Measurements from ENCODE around the gene STXBP6. TPM values are rescaled to one million over a fixed set of nuclear protein-coding genes. Genes with fewer than 3 reads are reported as not detected.

Gene STXBP6
- total and polyA plus RNA-seq, 2 of the 13 experiments (the other 11 are each of a cell fraction or from before 2014, with no cell fraction given) = 35.3 to 42.8 TPM

DNA sequence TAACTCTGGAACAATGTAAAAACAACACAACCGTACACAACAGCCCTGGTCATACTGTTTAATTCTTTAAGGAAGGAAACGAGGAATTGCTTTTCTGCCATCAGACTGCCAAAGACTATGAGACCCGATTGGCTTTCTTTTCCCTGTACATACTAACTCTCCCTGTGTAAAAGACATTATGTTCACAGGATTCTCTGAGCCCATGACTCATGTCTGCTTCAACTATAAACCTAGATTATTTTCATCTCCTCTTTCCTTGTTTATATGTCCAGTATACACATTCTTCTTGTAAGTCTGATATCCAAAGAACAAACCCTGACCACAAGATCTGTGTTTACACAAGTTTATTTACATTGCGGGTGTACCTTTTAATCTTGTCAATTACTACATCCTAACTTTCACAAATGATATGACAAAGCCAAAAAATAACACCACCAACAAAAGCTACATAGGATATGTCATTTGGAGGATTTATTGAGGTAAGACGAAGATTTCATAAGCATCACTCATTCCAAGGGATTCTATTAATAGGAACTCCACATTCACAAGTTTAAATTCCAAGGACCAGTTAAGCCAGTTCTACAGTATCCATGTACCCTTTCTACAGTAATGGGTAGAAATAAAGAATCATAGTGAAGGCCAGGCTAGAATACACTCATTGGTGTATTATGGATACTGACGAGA lies 67.3 kb downstream of the STXBP6 start (continued):
- TF ChIP-seq GFI1 (CRISPR knock-in tag; IDR thresholded peaks at IDR 0.05; ENCODE audit: borderline replicate concordance) (no peak), RBAK (CRISPR knock-in tag; IDR thresholded peaks at IDR 0.05) (no peak), ZNF256 (CRISPR knock-in tag; conservative IDR thresholded peaks at IDR 0.05) (no peak), ZNF780A (CRISPR knock-in tag; IDR thresholded peaks at IDR 0.05) (no peak), ZNF329 (CRISPR knock-in tag; IDR thresholded peaks at IDR 0.05; ENCODE audit: low read depth) (no peak), MBD4 (IDR thresholded peaks at IDR 0.05; ENCODE audit: borderline replicate concordance, low read length) (peak; percentile 76; the same call in 1 of the 2 replicates), HDAC1 (CRISPR knock-in tag; IDR thresholded peaks at IDR 0.05) (no peak), ZHX1 (CRISPR knock-in tag; IDR thresholded peaks at IDR 0.05; ENCODE audit: low read depth) (no peak), ZFP90 (CRISPR knock-in tag; IDR thresholded peaks at IDR 0.05; ENCODE audit: borderline replicate concordance) (no peak), ZFP62 (CRISPR knock-in tag; IDR thresholded peaks at IDR 0.05) (no peak), TCF7 (IDR thresholded peaks at IDR 0.05; ENCODE audit: low read depth) (peak; percentile 74; the same call in 1 of the 2 replicates), BHLHE40 (IDR thresholded peaks at IDR 0.05; ENCODE audit: low read length) (no peak), RAD21 (CRISPR knock-in tag; IDR thresholded peaks at IDR 0.05) (no peak), FOXC1 (CRISPR knock-in tag; IDR thresholded peaks at IDR 0.05; ENCODE audit: borderline replicate concordance) (no peak), KMT2B (CRISPR knock-in tag; IDR thresholded peaks at IDR 0.05) (no peak), ZNF790 (CRISPR knock-in tag; IDR thresholded peaks at IDR 0.05; ENCODE audit: borderline replicate concordance) (no peak), KLF13 (CRISPR knock-in tag; IDR thresholded peaks at IDR 0.05) (no peak), ZNF639 (CRISPR knock-in tag; conservative IDR thresholded peaks at IDR 0.05) (no peak), CREM (IDR thresholded peaks at IDR 0.05) (peak; percentile 59), CREM (CRISPR knock-in tag; IDR thresholded peaks at IDR 0.05) (no peak), THYN1 (CRISPR knock-in tag; IDR thresholded peaks at IDR 0.05; ENCODE audit: borderline replicate concordance, low read depth) (no peak), JUN (CRISPR knock-in tag; IDR thresholded peaks at IDR 0.05) (no peak), HNF4G (IDR thresholded peaks at IDR 0.05; ENCODE audit: borderline replicate concordance, low read depth, low read length) (no peak), HNF4G (CRISPR knock-in tag; IDR thresholded peaks at IDR 0.05; ENCODE audit: borderline replicate concordance, low read depth) (no peak), MIXL1 (CRISPR knock-in tag; IDR thresholded peaks at IDR 0.05) (peak; percentile 51; the same call in 1 of the 2 replicates)
- TF ChIP-seq, protein P1, sequence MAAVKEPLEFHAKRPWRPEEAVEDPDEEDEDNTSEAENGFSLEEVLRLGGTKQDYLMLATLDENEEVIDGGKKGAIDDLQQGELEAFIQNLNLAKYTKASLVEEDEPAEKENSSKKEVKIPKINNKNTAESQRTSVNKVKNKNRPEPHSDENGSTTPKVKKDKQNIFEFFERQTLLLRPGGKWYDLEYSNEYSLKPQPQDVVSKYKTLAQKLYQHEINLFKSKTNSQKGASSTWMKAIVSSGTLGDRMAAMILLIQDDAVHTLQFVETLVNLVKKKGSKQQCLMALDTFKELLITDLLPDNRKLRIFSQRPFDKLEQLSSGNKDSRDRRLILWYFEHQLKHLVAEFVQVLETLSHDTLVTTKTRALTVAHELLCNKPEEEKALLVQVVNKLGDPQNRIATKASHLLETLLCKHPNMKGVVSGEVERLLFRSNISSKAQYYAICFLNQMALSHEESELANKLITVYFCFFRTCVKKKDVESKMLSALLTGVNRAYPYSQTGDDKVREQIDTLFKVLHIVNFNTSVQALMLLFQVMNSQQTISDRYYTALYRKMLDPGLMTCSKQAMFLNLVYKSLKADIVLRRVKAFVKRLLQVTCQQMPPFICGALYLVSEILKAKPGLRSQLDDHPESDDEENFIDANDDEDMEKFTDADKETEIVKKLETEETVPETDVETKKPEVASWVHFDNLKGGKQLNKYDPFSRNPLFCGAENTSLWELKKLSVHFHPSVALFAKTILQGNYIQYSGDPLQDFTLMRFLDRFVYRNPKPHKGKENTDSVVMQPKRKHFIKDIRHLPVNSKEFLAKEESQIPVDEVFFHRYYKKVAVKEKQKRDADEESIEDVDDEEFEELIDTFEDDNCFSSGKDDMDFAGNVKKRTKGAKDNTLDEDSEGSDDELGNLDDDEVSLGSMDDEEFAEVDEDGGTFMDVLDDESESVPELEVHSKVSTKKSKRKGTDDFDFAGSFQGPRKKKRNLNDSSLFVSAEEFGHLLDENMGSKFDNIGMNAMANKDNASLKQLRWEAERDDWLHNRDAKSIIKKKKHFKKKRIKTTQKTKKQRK (IDR thresholded peaks at IDR 0.05; ENCODE audit: low read length) = no peak

Measured in HepG2 (cell line).